GM19023 (cell line): ENCODE measurements around the gene FOXR1.
A peak's percentile ranks its signal among the peaks of the same experiment; 100 is the strongest.

ENCODE experiments used
- ATAC-seq: cut with Tn5 transposase; IDR thresholded peaks from one replicate; pipeline ENCODE4 v1.9.1; 2021; ENCODE audit warnings: mild to moderate bottlenecking, moderate library complexity; ENCODE audit not compliant: unreplicated experiment

FOXR1 gene, protein sequence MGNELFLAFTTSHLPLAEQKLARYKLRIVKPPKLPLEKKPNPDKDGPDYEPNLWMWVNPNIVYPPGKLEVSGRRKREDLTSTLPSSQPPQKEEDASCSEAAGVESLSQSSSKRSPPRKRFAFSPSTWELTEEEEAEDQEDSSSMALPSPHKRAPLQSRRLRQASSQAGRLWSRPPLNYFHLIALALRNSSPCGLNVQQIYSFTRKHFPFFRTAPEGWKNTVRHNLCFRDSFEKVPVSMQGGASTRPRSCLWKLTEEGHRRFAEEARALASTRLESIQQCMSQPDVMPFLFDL

DNA sequence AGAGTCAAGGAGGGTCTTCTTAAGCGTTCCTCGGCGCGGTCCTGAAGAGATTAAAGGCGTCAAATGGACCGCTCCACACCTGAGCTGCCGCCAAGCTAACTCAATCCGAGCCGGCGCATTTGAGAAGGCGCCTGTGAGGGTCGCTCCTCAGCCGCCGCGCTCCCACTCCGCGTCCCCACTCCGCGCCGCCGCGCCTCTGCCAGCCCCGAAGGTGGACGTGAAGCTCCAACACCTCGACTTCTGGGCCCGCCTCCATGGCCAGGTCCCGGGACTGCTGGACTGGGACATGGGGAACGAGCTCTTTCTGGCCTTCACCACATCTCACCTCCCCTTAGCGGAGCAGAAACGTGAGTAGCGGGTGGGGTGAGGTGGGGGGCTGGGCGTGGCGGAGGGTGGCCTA lies at the start of gene FOXR1:
Gene FOXR1, plus strand, starts transcription at position 116 of the 400 bp plus-strand sequence. Its CDS starts 171 bp downstream, at position 287.
- ATAC-seq: no peak

DNA sequence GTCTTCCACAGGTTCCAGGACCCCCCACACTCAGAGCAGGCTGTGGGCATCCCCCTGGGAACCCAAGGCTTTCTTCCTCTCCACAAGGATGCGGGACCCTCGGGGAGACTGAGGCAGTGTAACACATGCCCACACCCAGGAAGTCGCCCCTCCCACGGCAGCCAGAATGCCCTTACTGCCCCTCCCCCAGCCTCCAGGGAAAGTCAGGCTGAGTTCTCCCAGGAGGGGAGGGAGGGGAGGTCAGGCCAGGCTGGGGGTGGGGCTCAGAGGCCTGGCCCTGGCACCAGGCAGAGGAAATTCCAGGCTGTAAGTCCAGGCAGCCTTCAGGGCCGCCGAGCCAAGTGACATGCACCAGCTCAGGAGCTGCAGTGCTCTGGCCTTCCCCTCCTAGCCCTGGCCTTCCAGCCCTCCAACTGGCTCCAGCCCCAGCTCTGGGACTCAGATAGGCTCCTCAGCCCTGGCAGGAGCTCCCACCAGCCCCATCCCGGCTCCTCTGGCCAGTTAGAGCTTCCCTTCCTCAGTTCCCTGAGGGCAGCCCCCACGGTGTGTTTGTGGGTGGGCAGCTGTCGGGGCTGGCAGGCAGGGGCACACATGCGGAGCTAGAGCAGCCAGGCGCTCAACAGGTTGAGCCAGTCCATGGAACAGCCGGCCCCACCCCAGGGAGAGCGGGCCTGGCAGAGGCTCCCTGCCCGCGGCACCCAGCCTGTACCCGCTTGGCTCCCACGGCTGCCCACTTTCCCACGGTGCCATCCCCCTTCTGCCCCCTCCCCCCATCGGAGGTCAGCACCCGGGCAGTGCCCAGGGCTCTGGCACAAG lies 49.4 kb upstream of the FOXR1 start:
- no peak for ATAC-seq

DNA sequence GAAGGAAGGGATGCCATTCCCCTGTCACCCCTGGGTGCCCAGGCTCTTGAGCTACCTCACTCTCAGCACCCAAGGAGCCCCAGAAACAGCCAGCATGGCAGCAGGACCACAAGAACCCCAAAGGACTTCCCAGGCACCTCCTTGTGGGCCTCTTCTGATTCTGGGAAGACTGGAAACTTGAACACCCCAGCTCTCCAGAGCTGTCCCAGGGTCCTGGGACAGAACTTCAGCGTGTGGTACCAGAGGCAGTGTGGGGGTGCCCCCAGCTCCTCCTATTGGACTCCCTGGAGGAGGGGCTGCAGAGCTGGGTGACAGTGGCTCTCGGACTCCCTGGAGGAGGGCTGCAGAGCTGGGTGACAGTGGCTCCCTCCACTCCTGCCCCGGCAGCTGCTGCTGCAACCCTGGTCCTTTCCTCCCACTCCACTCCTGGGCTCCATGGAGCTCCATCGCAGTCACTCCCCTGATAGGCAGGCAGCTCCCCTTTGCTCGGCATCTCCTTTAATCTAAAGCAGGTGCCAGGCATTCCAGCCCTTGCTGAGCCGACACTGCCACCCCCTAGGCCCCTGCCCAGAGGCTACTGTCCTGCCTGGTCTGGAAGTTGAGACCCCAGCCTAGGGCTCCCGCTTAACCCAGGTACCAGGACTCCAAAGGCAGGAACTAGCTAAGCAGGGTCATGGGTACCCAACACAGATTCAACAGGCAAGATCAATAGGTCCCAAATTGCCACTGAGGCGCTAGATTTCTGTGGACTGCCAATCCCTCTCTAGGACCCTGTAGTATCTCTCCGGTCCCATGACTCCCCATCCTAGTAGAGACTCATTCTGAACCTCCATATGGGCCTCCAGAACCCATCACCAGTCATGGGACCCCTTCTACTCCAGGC lies 48.6 kb upstream of the FOXR1 start:
- ATAC-seq: no peak

DNA sequence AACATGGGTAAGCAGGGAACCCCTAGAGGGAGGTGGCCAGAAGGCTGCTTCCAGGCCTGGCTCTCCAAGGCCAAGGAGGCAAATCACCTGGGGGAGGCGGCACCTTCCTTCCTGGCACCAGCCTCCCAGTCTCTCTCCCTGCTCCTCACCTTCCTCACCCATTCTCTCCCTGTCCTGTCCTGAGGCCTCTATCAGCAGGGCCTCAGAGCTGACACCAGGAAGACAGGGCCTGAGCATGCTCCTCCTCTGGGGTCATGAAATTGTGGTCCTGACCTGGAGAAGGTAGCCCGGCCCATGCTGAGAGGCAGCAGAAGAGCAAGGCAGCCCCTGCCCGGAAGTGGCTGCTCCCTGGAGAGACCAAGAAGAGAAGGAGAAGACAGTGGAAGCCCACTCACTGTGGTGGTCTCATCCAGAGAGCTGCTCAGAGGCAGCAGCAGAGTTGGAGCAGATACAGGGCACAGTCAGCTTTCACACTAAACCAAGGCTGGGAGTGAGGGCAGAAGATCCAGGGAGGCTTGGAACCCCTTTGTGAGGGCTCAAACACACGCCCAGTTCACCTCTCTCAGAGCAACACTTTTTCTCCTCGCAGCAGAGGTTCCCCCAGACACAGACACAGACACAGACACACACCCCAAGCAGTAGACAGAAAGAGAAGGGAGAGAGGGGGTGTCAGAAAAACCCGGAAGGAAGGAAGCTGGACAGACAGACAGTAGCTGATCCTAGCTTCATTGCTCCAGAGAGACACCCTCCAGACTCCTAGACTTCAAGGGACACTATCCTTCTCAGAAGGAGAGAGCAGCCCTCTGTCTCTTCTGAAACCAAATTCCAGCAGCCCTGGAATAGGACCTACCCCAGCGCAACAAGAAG lies 47.6 kb upstream of the FOXR1 start:
- ATAC-seq: no peak

DNA sequence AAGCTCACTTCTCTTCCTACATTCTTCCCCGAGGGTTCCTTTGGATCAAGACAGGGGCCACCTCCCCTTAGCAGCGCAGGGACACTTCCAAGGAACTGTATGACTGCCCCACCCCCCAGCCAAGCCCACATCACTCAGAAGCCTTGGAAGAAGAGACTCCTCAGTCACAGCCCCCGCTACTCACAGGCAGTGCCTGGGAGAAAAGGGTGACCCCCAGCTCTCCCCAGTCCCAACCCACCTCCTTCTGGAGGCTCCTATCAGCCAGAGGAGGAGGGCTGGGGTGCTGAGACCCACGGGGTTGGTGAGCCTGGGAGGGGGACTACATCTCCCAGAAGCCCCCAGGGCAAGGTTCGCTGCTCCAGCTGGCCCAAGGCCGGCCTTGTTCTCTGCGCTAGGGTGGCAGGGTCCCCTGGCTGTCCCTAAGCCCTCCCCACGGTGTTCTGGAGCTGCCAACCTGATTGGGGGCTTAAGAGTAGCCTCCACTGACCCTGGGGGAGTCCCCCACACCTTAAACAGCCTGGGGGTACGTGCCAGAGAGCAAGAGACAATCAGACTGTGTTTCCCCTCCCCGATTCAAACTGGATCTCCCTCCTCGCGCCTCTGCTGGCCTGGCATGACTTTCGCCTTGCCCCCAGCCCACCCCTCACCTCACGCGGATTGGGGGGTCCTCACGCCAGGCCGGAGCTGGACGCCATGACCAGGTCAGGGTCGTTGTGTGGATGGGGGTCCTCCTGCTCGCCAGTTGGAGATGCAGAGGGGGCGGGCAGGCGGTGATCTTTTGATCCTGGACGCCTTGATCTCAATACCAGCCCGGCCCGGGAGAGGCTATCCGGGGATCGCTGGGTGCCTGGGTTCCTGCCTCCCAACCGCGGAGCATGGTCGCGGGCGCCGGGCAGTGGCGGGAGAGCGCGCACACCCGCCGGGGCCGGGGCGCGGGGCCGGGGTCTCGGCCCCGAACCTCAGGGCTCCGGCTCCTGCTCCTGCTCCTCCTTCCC lies 46.7 kb upstream of the FOXR1 start:
- ATAC-seq: no peak

DNA sequence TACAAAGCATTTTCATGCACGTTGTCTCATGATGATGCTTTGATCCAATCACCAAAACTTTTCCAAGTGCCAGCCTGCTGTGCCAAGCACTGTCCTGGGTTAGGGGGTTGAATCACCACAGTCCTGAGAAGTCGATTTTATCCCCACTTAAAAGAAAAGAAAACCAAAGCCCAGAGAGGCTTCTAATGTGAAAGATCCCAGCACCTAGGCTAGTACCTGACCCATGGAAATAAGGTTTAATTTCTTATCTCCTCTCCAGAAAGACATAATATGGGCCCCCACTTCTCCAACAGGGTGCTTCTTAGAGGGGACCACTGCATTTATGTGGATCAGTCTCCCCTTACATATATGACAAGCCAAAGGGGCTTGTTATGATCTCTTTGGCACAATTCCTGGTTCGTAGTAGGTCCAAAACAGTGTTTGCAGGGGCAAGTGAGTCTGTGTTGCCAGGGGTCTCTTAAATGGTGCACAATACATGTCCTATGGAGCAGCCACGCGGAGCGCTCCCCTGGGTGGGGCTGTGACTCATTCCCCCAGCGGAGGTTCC lies 43.9 kb upstream of the FOXR1 start:
- ATAC-seq: no peak

DNA sequence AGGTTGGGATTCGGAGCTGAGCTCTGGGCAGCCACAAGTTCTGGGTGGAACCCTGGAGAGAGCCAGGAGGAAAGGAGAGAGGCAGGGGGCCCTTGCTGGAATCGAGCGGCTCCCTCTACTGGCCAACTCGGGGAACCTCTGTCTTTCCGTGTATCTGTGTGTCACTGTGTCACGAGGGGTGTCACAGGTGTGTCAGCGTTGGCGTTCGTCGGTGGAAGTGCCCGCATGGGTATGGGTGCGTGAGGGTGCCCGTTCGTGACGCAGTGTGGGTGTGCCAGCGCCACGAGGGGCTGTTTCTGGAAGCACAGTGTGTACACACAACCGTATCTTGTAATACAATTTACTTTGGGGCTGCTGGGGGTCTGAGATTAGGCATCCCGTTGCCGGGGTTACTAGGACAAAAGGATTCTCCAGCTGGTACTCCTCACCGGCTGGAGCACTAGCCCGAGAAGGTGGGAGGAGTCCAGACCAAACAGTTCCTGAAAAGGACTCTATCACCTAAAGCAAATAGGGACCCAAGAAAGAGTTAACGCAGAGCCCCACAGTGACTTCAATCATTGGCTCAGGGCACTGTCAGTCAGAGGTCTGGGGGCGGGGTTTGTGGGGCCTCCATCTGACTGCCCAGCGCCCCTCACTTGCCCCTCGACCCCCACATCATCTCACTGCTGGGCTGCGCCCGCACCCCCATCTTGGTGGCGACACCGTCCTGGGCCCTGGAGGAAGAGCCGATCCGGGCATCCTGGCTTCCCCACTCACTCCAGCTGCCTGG lies 43.3 kb upstream of the FOXR1 start:
- ATAC-seq: peak; percentile 42

DNA sequence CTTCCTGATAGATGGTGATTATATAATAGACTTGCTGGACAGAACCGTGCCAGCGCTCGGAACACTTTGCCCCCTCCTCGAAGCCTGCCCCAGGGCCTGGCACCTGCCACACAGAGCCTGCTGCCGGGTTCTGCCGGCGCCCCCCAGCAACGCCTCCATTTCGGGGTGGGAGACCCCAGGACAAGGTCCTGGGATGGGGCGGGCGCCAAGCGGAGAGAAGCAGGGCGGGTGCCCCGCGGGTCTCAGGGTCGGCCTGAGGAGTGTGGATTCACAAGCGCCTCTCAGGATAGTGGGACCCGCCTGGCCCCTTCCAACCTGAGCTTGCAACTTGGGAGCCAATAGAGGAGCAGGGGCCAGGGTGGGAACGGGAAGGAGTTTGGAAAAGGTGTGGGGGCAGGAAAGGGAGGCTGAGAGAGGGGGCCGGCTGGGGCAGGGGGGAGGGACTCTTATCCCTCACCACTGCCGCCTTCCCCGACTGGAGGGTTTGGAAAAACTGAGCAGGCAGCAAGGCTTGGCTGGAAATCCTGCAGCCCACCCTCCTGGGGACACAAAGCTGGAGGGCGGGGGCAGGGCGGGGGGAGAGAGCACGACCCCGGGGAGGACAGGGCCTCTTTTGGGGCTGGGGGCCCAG lies 42.6 kb upstream of the FOXR1 start:
- ATAC-seq: no peak

DNA sequence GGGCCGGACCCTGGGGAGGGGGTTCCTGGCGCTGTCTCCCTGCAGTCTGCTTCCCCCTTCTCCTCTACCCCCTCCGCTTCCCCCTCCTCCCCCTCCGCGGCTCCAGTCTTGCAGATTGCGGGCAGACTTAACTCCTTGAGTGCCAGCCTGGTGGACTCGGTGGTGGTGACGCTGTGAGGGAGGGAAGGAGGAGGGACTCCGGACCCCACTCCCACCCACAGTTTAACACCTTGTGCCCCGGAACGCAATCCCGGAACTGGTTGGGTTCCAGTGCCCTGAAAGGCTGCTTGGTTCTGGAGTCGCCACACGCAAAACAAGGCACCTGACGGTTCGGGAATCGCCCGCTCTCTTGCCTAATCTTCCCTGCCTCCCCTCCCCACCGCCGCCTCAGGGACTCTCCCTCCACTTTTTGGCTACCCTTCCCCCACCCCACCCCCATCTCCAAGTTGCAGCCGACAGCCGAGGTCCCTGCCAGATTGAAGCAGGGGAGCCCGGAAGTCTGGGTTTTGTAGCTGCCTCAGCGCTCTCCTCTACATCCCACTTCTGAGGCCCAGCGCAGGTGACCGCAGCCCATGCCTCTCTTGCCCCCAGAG lies 42.0 kb upstream of the FOXR1 start:
- no peak for ATAC-seq

DNA sequence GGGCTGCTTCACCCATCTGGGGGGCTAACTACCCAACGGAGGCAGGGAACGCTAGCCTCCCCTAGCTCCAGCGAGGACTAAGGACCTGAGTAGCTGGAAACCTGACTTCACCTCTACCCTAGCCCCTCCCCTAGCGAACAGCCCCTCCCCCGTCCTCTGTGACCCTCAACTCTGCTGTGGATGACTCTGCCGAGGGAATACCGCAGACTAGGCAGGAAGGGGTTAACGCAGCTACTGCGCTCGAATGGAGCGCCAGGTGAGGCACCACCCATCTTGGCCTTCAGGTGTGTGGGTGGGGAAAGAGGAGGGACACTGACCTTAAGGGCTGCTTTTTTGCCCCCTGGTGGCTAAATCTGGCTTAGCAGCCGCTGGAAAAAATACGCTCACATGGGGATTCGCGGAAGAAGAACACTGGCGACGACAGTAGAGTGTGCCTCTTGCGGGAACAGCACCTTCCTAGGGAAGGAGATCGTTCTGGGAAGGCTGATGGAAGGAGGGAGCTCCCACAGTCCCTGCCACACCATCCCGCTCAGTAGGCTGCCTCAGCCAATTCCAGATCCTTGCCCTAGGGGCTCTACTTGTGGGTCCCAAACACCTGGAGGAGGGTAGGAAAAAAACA lies 41.4 kb upstream of the FOXR1 start:
- ATAC-seq: no peak

DNA sequence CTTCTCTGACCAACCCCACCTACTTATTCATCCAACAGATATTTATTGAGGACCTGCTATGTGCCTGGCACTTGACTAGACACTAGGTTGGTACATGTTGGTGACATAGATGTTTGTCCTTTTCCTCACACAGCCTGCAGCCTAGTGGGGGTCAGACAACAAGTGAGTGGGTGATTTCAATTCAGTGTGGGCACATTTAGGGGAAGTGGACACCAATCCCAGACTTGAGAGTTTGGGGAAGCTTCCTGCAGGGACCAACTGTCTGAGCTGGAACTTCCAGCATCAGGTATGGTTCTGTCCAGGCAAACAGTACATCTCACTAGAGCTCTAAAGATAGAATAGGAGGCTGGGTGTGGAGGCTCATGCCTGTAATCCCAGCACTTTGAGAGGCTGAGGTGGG lies 40.0 kb upstream of the FOXR1 start:
- no peak for ATAC-seq

DNA sequence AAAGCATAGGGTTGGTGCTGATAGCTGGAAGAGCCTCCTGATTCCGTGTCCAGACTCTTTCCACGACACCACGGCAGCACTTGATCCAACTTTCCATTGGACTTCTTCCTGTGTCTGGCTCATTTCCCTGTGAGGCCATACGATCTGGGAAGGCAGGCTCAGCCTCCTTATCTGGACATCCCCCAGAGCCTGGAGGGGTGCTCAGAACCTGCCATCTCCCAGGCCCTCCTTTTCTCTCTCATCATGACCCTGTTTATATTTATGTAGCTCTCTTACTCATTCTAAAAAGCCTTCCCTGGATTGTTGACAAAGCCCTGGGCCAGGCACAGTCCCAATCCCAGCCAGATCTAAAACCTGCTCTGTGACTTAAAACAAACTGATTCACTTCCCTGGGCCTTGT lies 38.1 kb upstream of the FOXR1 start:
- no peak for ATAC-seq

DNA sequence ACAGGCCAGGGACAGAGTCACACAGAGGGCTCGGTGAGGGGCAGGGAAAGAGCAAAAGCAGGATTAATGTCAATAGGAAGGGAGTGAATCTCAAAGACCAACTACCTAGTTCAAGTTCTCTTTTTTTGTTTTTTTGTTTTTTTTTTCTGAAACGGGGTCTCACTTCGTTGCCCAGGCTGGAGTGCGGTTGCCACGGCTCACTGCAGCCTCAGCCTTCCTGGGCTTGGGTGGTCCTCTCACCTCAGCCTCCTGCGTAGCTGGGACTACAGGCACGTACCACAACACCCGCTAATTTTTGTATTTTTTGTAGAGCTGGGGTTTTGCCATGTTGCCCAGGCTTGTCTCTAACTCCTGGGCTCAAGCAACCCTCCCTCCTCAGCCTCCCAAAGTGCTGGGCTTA lies 36.2 kb upstream of the FOXR1 start:
- ATAC-seq: no peak

DNA sequence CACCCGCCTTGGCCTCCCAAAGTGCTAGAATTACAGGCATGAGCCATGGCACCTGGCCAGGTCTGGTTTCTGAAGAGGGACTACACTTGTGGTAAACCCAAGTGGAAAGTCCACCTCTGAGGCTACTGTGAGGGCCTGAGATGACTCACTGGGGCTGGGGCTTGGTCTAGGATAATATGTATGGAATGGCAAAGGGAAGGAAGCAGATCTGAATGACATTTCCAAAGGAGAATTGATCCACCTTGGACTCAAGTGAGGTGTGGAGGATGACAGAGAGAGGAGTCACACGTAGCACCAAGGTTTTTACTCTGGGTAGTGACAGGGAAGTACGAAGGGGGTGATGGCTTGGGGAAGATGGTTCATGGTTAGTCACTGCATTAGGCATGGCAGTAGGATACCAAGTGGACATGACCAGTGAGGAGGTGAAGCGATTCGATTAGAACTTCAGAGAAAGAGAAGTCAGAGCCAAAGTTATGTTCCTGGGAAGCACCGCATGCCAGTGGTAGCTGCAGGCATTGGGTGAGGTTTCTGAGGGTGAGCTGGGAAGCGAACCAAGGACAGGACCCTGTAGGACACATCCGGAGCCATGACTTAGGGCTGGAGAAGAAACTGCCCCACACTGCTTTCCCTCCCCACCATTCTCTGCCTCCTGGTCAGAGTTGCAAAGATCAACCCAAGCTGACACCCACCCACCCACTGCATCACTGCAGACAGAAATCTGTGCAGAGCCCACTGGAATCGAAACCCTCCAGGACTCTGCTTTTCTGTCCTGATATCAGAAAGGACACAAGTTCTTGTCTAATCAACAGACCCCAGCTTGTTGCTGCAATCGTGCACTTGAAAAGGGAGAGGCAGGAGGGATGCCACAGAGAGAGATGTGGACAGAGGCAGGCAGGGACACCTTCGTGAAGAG lies 32.8 kb upstream of the FOXR1 start:
- ATAC-seq: no peak

DNA sequence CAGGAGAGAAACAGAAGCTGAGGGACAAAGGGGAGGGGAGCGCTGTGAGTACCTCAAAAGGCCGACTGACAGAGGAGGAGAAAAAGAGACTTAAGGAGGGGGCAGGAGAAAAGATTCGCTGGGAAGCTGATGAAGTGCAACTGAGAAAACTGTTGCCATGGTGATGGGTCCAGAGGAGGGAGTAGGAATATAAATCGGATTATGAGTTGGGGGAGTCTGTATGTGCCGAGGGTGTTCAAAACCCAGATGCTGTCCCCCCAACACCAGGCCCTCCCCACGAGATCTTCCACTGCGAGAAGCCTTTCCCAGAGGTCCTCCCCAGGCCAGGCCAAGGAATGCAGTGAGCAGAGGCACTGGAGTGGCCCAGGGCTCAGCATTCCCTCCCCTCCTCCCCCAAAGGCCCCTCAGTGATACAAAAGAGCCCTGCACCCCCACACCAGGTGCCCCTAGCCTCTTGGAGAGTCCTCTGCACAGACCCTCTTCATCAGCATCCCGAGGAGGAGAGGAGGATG lies 32.1 kb upstream of the FOXR1 start:
- ATAC-seq: no peak
